Measurements from ENCODE around the gene PTPRN2.

PTPRN2 gene

GRCh38 chr7:157542068-157543021, 1045.3 kb downstream of the PTPRN2 start:
- DNase-seq = no peak

GRCh38 chr7:157541295-157542067, 1046.1 kb downstream of the PTPRN2 start:
- no peak for DNase-seq

GRCh38 chr7:157540606-157541294, 1046.9 kb downstream of the PTPRN2 start:
- DNase-seq = no peak

- no peak for DNase-seq
Observed at GRCh38 chr7:157540020-157540419, 1047.6 kb downstream of the PTPRN2 start.

GRCh38 chr7:157539521-157539920, 1048.1 kb downstream of the PTPRN2 start:
- no peak for DNase-seq

- DNase-seq = no peak
Observed at GRCh38 chr7:157538735-157539134, 1048.9 kb downstream of the PTPRN2 start.

GRCh38 chr7:157538321-157538720, 1049.3 kb downstream of the PTPRN2 start:
- DNase-seq = no peak

GRCh38 chr7:157537056-157537455, 1050.6 kb downstream of the PTPRN2 start:
- no peak for DNase-seq

- DNase-seq = no peak
Observed at GRCh38 chr7:157532068-157532467, 1055.6 kb downstream of the PTPRN2 start.

- no peak for DNase-seq
Observed at GRCh38 chr7:157529768-157530560, 1057.7 kb downstream of the PTPRN2 start.

GRCh38 chr7:157528785-157529341, 1058.8 kb downstream of the PTPRN2 start:
- no peak for DNase-seq

- no peak for DNase-seq
Observed at GRCh38 chr7:157527686-157528085, 1059.9 kb downstream of the PTPRN2 start.

GRCh38 chr7:157526913-157527634, 1060.5 kb downstream of the PTPRN2 start:
- DNase-seq = no peak

- no peak for DNase-seq
Observed at GRCh38 chr7:157526005-157526912, 1061.4 kb downstream of the PTPRN2 start.

GRCh38 chr7:157525491-157525915, 1062.1 kb downstream of the PTPRN2 start:
- DNase-seq = no peak

GRCh38 chr7:157524731-157525130, 1062.9 kb downstream of the PTPRN2 start:
- DNase-seq = no peak

- no peak for DNase-seq
Observed at GRCh38 chr7:157523766-157524421, 1063.7 kb downstream of the PTPRN2 start.

- DNase-seq = no peak
Observed at GRCh38 chr7:157523371-157523765, 1064.3 kb downstream of the PTPRN2 start.

GRCh38 chr7:157522954-157523353, 1064.7 kb downstream of the PTPRN2 start:
- no peak for DNase-seq

GRCh38 chr7:157522189-157522588, 1065.4 kb downstream of the PTPRN2 start:
- no peak for DNase-seq
